Measurements from ENCODE around the gene MOBP.

The MOBP gene

GRCh38 chr3:39497753-39498152, 30.3 kb downstream of the MOBP start:
- H3K27ac Mint-ChIP-seq: no peak overlapping the region
- peaks cover 5% of the 10 kb centered on the region for H3K4me1 Mint-ChIP-seq
- H3K9me3 Mint-ChIP-seq: no peaks in the 10 kb centered on the region
- no peaks in the 10 kb centered on the region for H3K36me3 Mint-ChIP-seq (ENCODE audit: low read depth)
- TF ChIP-seq, protein P1, sequence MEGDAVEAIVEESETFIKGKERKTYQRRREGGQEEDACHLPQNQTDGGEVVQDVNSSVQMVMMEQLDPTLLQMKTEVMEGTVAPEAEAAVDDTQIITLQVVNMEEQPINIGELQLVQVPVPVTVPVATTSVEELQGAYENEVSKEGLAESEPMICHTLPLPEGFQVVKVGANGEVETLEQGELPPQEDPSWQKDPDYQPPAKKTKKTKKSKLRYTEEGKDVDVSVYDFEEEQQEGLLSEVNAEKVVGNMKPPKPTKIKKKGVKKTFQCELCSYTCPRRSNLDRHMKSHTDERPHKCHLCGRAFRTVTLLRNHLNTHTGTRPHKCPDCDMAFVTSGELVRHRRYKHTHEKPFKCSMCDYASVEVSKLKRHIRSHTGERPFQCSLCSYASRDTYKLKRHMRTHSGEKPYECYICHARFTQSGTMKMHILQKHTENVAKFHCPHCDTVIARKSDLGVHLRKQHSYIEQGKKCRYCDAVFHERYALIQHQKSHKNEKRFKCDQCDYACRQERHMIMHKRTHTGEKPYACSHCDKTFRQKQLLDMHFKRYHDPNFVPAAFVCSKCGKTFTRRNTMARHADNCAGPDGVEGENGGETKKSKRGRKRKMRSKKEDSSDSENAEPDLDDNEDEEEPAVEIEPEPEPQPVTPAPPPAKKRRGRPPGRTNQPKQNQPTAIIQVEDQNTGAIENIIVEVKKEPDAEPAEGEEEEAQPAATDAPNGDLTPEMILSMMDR (IDR thresholded peaks at IDR 0.05; ENCODE audit: unreplicated experiment in 3 of 3): no peak
- peaks cover 17% of the 10 kb centered on the region for H3K27me3 Mint-ChIP-seq (ENCODE audit: low read depth)
- no peak overlapping the region for H3K4me3 Mint-ChIP-seq

DNA sequence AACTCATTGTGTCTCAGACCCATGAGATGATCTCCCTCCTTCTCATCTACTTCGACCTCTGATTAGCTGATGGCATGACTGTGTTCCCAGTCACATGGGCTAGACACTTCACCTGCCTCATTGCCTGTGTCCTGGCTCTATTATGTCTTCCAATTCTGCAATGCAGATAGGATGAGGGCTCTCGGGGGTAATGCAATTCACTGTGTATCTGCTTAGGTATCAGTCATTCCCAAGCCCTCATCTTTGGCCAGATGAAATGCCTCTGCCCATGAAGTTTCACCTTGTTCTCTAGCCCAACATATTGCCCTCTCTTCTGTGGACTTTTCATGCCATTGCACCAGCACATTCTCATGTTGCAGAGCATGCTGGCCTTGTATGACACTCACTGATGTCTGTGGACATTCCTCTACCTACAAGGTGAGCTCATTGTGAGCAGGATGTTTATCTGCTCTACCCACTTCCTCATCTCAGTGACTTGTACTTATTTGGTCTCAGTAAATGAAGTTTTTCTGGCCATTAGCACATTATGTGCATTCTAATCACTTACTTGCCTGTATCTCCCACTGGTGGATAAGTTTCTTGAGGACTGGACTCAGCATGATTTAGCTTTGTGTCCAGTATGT, 32.3 kb downstream of the MOBP start:
- Mint-ChIP-seq H3K27ac (no peak overlapping the region), H3K4me1 (no peaks in the 10 kb centered on the region), H3K9me3 (no peaks in the 10 kb centered on the region), H3K27me3 (ENCODE audit: low read depth) (peaks cover 17% of the 10 kb centered on the region), H3K4me3 (no peak overlapping the region), H3K36me3 (ENCODE audit: low read depth) (no peaks in the 10 kb centered on the region)
- TF ChIP-seq, protein P1 (IDR thresholded peaks at IDR 0.05; ENCODE audit: unreplicated experiment in 3 of 3): no peak

DNA sequence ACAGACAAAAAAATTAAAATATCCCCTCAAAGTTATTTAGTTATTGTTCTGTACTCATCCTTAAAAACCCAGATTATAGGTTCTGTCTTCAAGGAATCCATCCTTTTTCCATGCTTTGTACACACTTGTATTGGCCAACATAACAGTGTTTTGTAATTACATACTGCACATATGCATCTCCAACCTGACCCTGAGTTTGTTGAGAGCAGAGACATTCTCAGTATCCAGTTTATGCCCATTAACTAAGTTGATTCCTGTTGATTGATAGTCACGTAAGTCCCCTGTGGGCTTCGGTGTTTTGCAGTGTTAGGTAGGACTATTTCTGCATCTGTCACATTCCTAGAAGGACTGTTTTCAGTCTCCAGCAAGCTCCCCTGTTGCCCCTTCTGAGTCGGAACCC, 33.6 kb downstream of the MOBP start:
- no peaks in the 10 kb centered on the region for H3K9me3 Mint-ChIP-seq
- no peak overlapping the region for H3K4me3 Mint-ChIP-seq
- no peak overlapping the region for H3K27ac Mint-ChIP-seq
- H3K36me3 Mint-ChIP-seq (ENCODE audit: low read depth): no peaks in the 10 kb centered on the region
- H3K4me1 Mint-ChIP-seq: no peaks in the 10 kb centered on the region
- TF ChIP-seq, protein P1 (IDR thresholded peaks at IDR 0.05; ENCODE audit: unreplicated experiment in 3 of 3): no peak
- peaks cover 17% of the 10 kb centered on the region for H3K27me3 Mint-ChIP-seq (ENCODE audit: low read depth)

GRCh38 chr3:39501968-39502837, 34.7 kb downstream of the MOBP start:
- H3K27me3 Mint-ChIP-seq (ENCODE audit: low read depth): peaks cover 17% of the 10 kb centered on the region
- H3K9me3 Mint-ChIP-seq: no peaks in the 10 kb centered on the region
- no peak overlapping the region for H3K4me3 Mint-ChIP-seq
- TF ChIP-seq, protein P1 (IDR thresholded peaks at IDR 0.05; ENCODE audit: unreplicated experiment in 3 of 3): no peak
- H3K4me1 Mint-ChIP-seq: no peaks in the 10 kb centered on the region
- H3K27ac Mint-ChIP-seq: no peak overlapping the region
- H3K36me3 Mint-ChIP-seq (ENCODE audit: low read depth): no peaks in the 10 kb centered on the region

DNA sequence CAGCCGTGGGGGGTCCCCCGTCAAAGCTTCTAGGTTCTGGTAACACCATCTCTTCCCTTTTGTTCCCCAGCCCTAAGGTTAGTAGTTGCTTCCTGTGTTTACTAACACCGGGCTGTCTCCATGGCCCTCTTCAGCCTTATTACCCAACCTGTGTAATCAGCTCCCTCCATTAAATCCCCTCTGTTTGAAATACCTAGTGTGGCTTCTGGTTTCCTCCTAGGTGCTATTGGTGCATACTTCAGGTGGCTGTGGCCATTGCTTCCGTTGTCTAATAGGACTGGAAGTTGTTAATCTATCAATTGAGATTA, 35.3 kb downstream of the MOBP start:
- Mint-ChIP-seq H3K27me3 (ENCODE audit: low read depth) (peaks cover 17% of the 10 kb centered on the region), H3K36me3 (ENCODE audit: low read depth) (no peaks in the 10 kb centered on the region), H3K9me3 (no peaks in the 10 kb centered on the region), H3K4me3 (no peak overlapping the region), H3K4me1 (no peaks in the 10 kb centered on the region), H3K27ac (no peak overlapping the region)
- TF ChIP-seq, protein P1 (IDR thresholded peaks at IDR 0.05; ENCODE audit: unreplicated experiment in 3 of 3): no peak

Measured in nephron (organoid).